ENCODE results near the gene EP400.

Gene EP400

GRCh38 chr12:131911851-131912477 lies 37.8 kb upstream of the EP400 start:
- DNase-seq (ENCODE audit: low read depth), result no peak

GRCh38 chr12:131912518-131913274 lies 37.0 kb upstream of the EP400 start:
- DNase-seq (ENCODE audit: low read depth), result no peak

GRCh38 chr12:131913666-131914065 lies 36.1 kb upstream of the EP400 start:
- no peak for DNase-seq (ENCODE audit: low read depth)

- no peak for DNase-seq (ENCODE audit: low read depth)
Measured at GRCh38 chr12:131914179-131914702, 35.5 kb upstream of the EP400 start.

GRCh38 chr12:131915000-131915689 lies 34.6 kb upstream of the EP400 start:
- DNase-seq (ENCODE audit: low read depth), result no peak

- DNase-seq (ENCODE audit: low read depth), result no peak
Measured at GRCh38 chr12:131915823-131916222, 33.9 kb upstream of the EP400 start.

- no peak for DNase-seq (ENCODE audit: low read depth)
Measured at GRCh38 chr12:131916306-131917138, 33.2 kb upstream of the EP400 start.

GRCh38 chr12:131917139-131917710 lies 32.5 kb upstream of the EP400 start:
- DNase-seq (ENCODE audit: low read depth), result no peak

GRCh38 chr12:131917711-131918306 lies 31.9 kb upstream of the EP400 start:
- DNase-seq (ENCODE audit: low read depth), result no peak

GRCh38 chr12:131918311-131919050 lies 31.3 kb upstream of the EP400 start:
- no peak for DNase-seq (ENCODE audit: low read depth)

GRCh38 chr12:131919051-131919347 lies 30.7 kb upstream of the EP400 start:
- DNase-seq (ENCODE audit: low read depth), result no peak

- no peak for DNase-seq (ENCODE audit: low read depth)
Measured at GRCh38 chr12:131919366-131920156, 30.2 kb upstream of the EP400 start.

- no peak for DNase-seq (ENCODE audit: low read depth)
Measured at GRCh38 chr12:131920157-131920508, 29.6 kb upstream of the EP400 start.

GRCh38 chr12:131920902-131921840 lies 28.6 kb upstream of the EP400 start:
- DNase-seq (ENCODE audit: low read depth), result no peak

- DNase-seq (ENCODE audit: low read depth), result no peak
Measured at GRCh38 chr12:131921866-131922769, 27.6 kb upstream of the EP400 start.

- DNase-seq (ENCODE audit: low read depth), result no peak
Measured at GRCh38 chr12:131922772-131923171, 27.0 kb upstream of the EP400 start.

GRCh38 chr12:131923260-131923659 lies 26.5 kb upstream of the EP400 start:
- DNase-seq (ENCODE audit: low read depth), result no peak
